Neuronal stem cell (in vitro differentiated cells): ENCODE results near the gene AP1S1.
"Not testable (repeated sequence)": the region's sequence is repeated elsewhere in the genome, so short reads cannot be mapped to it uniquely, and the experiment has no call there.

Experiments
- DNase-seq: peaks from one replicate; pipeline ENCODE4 v3.0.0-alpha.2; 2013; ENCODE audit warnings: low spot score
- H2AFZ ChIP-seq: one replicate; pipeline ENCODE4 v1.6.1; 2013; ENCODE audit warnings: mild to moderate bottlenecking, low read length, inconsistent platforms
- H2AK5ac ChIP-seq: 2 replicates; pipeline ENCODE4 v1.6.1; 2013; ENCODE audit warnings: low read depth, mild to moderate bottlenecking, inconsistent platforms, low read length, moderate library complexity, mixed read lengths
- H2BK120ac ChIP-seq: 2 replicates; pipeline ENCODE4 v1.6.1; 2013; ENCODE audit warnings: low read depth, mild to moderate bottlenecking, inconsistent platforms, low read length, moderate library complexity, mixed read lengths
- H2BK12ac ChIP-seq: one replicate; pipeline ENCODE4 v1.6.1; 2013; ENCODE audit warnings: low read length, inconsistent platforms
- H2BK15ac ChIP-seq: 2 replicates; pipeline ENCODE4 v1.6.1; 2013; ENCODE audit warnings: mild to moderate bottlenecking, low read length, inconsistent platforms, mixed read lengths
- H2BK5ac ChIP-seq: one replicate; pipeline ENCODE4 v1.6.1; 2013; ENCODE audit warnings: inconsistent platforms, mild to moderate bottlenecking, low read length, moderate library complexity
- H3K14ac ChIP-seq: one replicate; pipeline ENCODE4 v1.6.1; 2013; ENCODE audit warnings: low read length, inconsistent platforms
- H3K18ac ChIP-seq: 2 replicates; pipeline ENCODE4 v1.6.1; 2013; ENCODE audit warnings: low read length, inconsistent platforms
- H3K23ac ChIP-seq: 2 replicates; pipeline ENCODE4 v1.6.1; 2013; ENCODE audit warnings: low read depth, mild to moderate bottlenecking, mixed read lengths, low read length, inconsistent platforms; ENCODE audit not compliant: poor library complexity
- H3K27ac ChIP-seq: replicated peaks from 3 replicates; pipeline ENCODE4 v1.5.1; 2013; ENCODE audit warnings: low read length, inconsistent platforms
- H3K27me3 ChIP-seq, 3 experiments: 2 replicates each; pipeline ENCODE4 v1.6.1; 2013; ENCODE audit warnings: low read length in 3 of 3, mild to moderate bottlenecking in 2 of 3, inconsistent platforms in 1 of 3, low read depth in 1 of 3, mixed read lengths in 1 of 3, moderate library complexity in 1 of 3; ENCODE audit not compliant: control insufficient read depth in 3 of 3, insufficient read depth in 3 of 3
- H3K36me3 ChIP-seq, 2 donors: replicated peaks in 1 of 2; 2 replicates each; pipeline ENCODE4 v1.6.1; 2013; ENCODE audit warnings: low read length in 2 of 2; ENCODE audit not compliant: control insufficient read depth in 2 of 2, insufficient read depth in 2 of 2
- H3K4ac ChIP-seq: 2 replicates; pipeline ENCODE4 v1.6.1; 2013; ENCODE audit warnings: inconsistent platforms, mild to moderate bottlenecking, low read length, moderate library complexity
- H3K4me1 ChIP-seq, 2 donors: 1 replicate in 1 of 2; 2 replicates in 1 of 2; pipeline ENCODE4 v1.6.1; 2013; ENCODE audit warnings: low read length in 2 of 2, low read depth in 1 of 2; ENCODE audit not compliant: control insufficient read depth in 2 of 2, insufficient read depth in 1 of 2
- H3K4me2 ChIP-seq: one replicate; pipeline ENCODE4 v1.6.1; 2013; ENCODE audit warnings: mild to moderate bottlenecking, low read length, inconsistent platforms; ENCODE audit not compliant: insufficient read depth, poor library complexity, severe bottlenecking
- H3K4me3 ChIP-seq, 2 donors: 2 replicates each; pipeline ENCODE4 v1.5.1; 2013; ENCODE audit warnings: low read length in 2 of 2, mild to moderate bottlenecking in 2 of 2, inconsistent platforms in 1 of 2, moderate library complexity in 1 of 2
- H3K79me1 ChIP-seq: one replicate; pipeline ENCODE4 v1.6.1; 2013; ENCODE audit warnings: low read depth, mild to moderate bottlenecking, inconsistent platforms, low read length, moderate library complexity
- H3K9ac ChIP-seq: one replicate; pipeline ENCODE4 v1.6.1; 2013; ENCODE audit warnings: mild to moderate bottlenecking, low read depth, low read length, inconsistent platforms; ENCODE audit not compliant: poor library complexity
- H3K9me3 ChIP-seq, 2 donors: replicated peaks in 1 of 2; 2 replicates each; pipeline versions ENCODE3 to v1.6.1; 2013; ENCODE audit warnings: low read length in 2 of 2, mild to moderate bottlenecking in 2 of 2, inconsistent platforms in 1 of 2, low read depth in 1 of 2, mixed read lengths in 1 of 2, moderate library complexity in 1 of 2; ENCODE audit not compliant: control insufficient read depth in 2 of 2, insufficient read depth in 1 of 2
- H4K8ac ChIP-seq: one replicate; pipeline ENCODE4 v1.6.1; 2013; ENCODE audit warnings: low read depth, mild to moderate bottlenecking, inconsistent platforms, low read length, moderate library complexity
- H4K91ac ChIP-seq: one replicate; pipeline ENCODE4 v1.6.1; 2013; ENCODE audit warnings: low read length, low read depth, mild to moderate bottlenecking, inconsistent platforms; ENCODE audit not compliant: poor library complexity
- WGBS, 2 donors: extraction: QIAGEN DNeasy Blood & Tissue Kit; methylation state at CpG; one replicate each; pipeline ENCODE4 v1.1.7; 2013; ENCODE audit warnings: missing lambda C conversion rate in 2 of 2, mixed read lengths in 1 of 2; ENCODE audit not compliant: insufficient read length in 2 of 2, insufficient replicate concordance in 1 of 2; ENCODE audit errors: extremely low coverage in 2 of 2; 5-methylcytosine and 5-hydroxymethylcytosine counted together

Gene AP1S1

DNA sequence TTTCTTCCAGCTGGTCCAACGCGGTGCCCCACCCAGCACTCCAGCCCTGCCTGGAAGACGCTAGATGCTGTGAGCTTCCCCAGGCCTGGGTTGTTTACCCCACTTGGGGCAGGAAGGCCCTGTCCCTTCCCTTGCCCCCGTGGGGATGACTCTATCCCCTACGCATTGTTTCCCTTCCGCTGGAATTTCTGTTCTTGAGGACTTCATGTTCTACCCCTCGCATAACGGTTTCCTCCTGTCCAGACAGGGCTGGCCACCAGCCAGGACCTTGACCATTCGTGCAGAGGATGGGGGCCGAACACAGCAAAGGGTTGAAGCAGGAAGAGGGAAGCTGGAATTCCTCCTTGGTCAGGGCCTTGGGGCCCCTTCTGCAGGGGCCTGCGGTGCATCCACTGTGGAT lies 42.0 kb upstream of the AP1S1 start:
- Histone ChIP-seq H3K18ac (peak overlapping the region; percentile 44), H3K27ac (no peak overlapping the region), H4K91ac (no peak overlapping the region), H2BK15ac (no peak overlapping the region), H4K8ac (no peak overlapping the region), H3K9ac (no peak overlapping the region), H3K27me3 (no peaks in the 10 kb centered on the region), H2BK5ac (no peak overlapping the region), H2AK5ac (peak overlapping the region; percentile 46), H3K9me3 (no peaks in the 10 kb centered on the region), H2AFZ (peak overlapping the region; percentile 22), H3K79me1 (no peaks in the 10 kb centered on the region), H3K4ac (no peak overlapping the region), H3K4me2 (no peak overlapping the region), H2BK12ac (peak overlapping the region; percentile 16), H3K23ac (no peak overlapping the region), H3K4me1 (peaks cover 0 to 5% of the 10 kb centered on the region in 2 donors), H3K4me3 (no peak overlapping the region), H2BK120ac (peak overlapping the region; percentile 87), H3K36me3 (no peaks in the 10 kb centered on the region), H3K14ac (peak overlapping the region; percentile 84)
- no CpG with 5 or more reads among the region's 11 CpGs for WGBS, 2 donors
- no peak for DNase-seq

DNA sequence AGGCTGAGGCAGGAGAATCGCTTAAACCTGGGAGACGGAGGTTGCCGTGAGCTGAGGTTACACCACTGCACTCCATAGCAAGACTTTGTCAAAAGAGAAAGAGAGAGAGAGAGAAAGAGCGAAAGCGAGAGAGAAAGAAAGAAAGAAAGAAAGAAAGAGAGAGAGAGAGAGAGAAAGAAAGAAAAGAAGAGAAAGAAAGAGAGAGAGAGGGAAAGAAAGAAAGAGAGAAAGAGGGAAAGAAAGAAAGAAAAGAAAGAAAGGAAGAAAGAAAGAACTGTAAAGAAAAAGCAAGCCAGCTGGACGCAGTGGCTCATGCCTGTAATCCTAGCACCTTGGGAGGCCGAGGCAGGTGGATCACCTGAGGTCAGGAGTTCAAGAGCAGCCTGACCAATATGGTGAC lies 41.1 kb upstream of the AP1S1 start:
- not testable (repeated sequence) for H3K4me2 ChIP-seq, H3K79me1 ChIP-seq, H3K9me3 ChIP-seq, H3K23ac ChIP-seq, H4K8ac ChIP-seq, H2BK5ac ChIP-seq, H2AK5ac ChIP-seq, H3K27me3 ChIP-seq, H3K4ac ChIP-seq, H2BK120ac ChIP-seq, H2AFZ ChIP-seq, H3K27ac ChIP-seq, H3K14ac ChIP-seq, H3K36me3 ChIP-seq, H3K18ac ChIP-seq, H3K9ac ChIP-seq, H2BK15ac ChIP-seq, H2BK12ac ChIP-seq, H3K4me3 ChIP-seq, H4K91ac ChIP-seq, DNase-seq, H3K4me1 ChIP-seq
- WGBS, 2 donors, result no CpG with 5 or more reads among the region's 7 CpGs

DNA sequence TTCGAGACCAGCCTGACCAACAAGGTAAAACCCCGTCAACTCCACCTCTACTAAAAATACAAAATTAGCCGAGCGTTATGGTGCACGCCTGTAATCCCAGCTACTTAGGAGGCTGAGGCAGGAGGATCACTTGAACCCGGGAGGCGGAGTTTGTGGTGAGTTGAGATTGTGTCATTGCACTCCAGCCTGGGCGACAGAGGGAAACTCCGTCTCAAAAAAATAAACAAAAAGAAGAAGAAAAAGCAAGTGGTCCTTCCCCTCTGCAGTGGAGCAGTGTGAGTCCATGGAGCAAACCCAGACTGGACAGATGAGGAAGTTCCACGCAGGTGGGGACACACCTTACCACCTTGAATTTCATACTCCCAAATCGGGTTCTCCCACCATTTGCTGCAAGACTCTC lies 40.4 kb upstream of the AP1S1 start:
- Histone ChIP-seq H2AFZ (no peak overlapping the region), H3K27me3 (no peaks in the 10 kb centered on the region), H3K36me3 (no peaks in the 10 kb centered on the region), H3K9ac (no peak overlapping the region), H3K79me1 (no peaks in the 10 kb centered on the region), H2BK120ac (no peak overlapping the region), H3K14ac (no peak overlapping the region), H3K4ac (no peak overlapping the region), H2BK12ac (no peak overlapping the region), H4K91ac (no peak overlapping the region), H3K27ac (no peak overlapping the region), H3K4me1 (peaks cover 0 to 2% of the 10 kb centered on the region in 2 donors), H3K4me2 (no peak overlapping the region), H3K4me3 (no peak overlapping the region), H2AK5ac (no peak overlapping the region), H4K8ac (no peak overlapping the region), H3K23ac (no peak overlapping the region), H3K18ac (no peak overlapping the region), H2BK5ac (no peak overlapping the region), H2BK15ac (no peak overlapping the region), H3K9me3 (no peaks in the 10 kb centered on the region)
- no peak for DNase-seq
- no CpG with 5 or more reads among the region's 11 CpGs for WGBS, 2 donors

DNA sequence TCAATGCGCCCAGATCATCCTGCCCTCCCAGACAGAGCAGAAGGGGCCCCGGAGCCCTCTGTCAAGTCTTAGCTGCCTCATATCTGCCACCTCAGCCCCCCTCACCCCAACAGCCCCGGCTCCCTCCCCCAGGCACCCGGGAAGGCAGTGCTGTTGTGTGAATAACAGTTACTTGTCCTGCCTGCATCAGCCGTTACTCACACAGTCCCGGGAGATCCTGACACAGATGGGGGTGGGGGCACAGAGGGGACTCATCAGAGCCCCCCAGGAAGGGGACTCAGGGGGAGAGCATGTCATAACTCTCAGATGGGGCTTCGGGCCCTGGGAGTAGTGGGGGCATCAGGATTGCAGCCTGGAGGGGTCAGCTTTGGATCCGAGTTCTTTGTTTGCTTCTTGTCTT lies 39.8 kb upstream of the AP1S1 start:
- Histone ChIP-seq H2BK5ac (no peak overlapping the region), H3K27me3 (no peaks in the 10 kb centered on the region), H3K18ac (no peak overlapping the region), H3K9me3 (no peaks in the 10 kb centered on the region), H3K14ac (no peak overlapping the region), H3K4me1 (peaks cover 0 to 2% of the 10 kb centered on the region in 2 donors), H4K8ac (no peak overlapping the region), H3K36me3 (no peaks in the 10 kb centered on the region), H2BK12ac (no peak overlapping the region), H2BK15ac (no peak overlapping the region), H3K27ac (no peak overlapping the region), H2AK5ac (no peak overlapping the region), H2AFZ (peak overlapping the region; percentile 56), H2BK120ac (no peak overlapping the region), H3K79me1 (no peaks in the 10 kb centered on the region), H3K9ac (no peak overlapping the region), H3K4me2 (no peak overlapping the region), H3K4me3 (no peak overlapping the region), H4K91ac (no peak overlapping the region), H3K4ac (no peak overlapping the region), H3K23ac (no peak overlapping the region)
- no CpG with 5 or more reads among the region's 8 CpGs for WGBS, 2 donors
- no peak for DNase-seq
